GM23338 (cell line): Measurements from ENCODE around the gene IZUMO2. TPM values are rescaled to one million over a fixed set of nuclear protein-coding genes. Genes with fewer than 3 reads are reported as not detected.

Experiments used
- ATAC-seq: fragments of 200-7000 bp; cut with Tn5 transposase; 3 replicates; pipeline ENCODE4 v1.9.1; 2020
- DNase-seq: peaks from one replicate; pipeline ENCODE4 v3.0.0-alpha.2; 2015; ENCODE audit warnings: low spot score
- H2AFZ ChIP-seq: fragments of 200-600 bp; sonication (generic); 2 replicates; pipeline ENCODE4 v1.8.0; 2016; ENCODE audit warnings: antibody characterized with exemption, mild to moderate bottlenecking, moderate library complexity
- H3F3A ChIP-seq: fragments of 200-600 bp; sonication (generic); replicated peaks from 2 replicates; pipeline ENCODE4 v1.8.0; 2017; ENCODE audit warnings: antibody characterized with exemption, mixed run types, low read depth
- H3K27ac ChIP-seq: fragments of 200-600 bp; sonication (generic); 2 replicates; pipeline ENCODE4 v1.6.1; 2016; ENCODE audit warnings: low read depth
- H3K27me3 ChIP-seq: fragments of 200-600 bp; sonication (generic); 2 replicates; pipeline ENCODE4 v1.8.0; 2016; ENCODE audit warnings: mild to moderate bottlenecking, mixed run types, moderate library complexity; ENCODE audit not compliant: insufficient read depth
- H3K36me3 ChIP-seq: fragments of 200-600 bp; sonication (generic); 2 replicates; pipeline ENCODE4 v1.8.0; 2016; ENCODE audit warnings: mild to moderate bottlenecking; ENCODE audit not compliant: insufficient read depth
- H3K4me1 ChIP-seq: fragments of 200-600 bp; sonication (generic); 2 replicates; pipeline ENCODE4 v1.8.0; 2016; ENCODE audit warnings: mild to moderate bottlenecking, moderate library complexity; ENCODE audit not compliant: insufficient read depth
- H3K4me2 ChIP-seq: fragments of 200-600 bp; sonication (generic); 2 replicates; pipeline ENCODE4 v1.7.1; 2017; ENCODE audit warnings: mixed run types
- H3K4me3 ChIP-seq: fragments of 200-600 bp; sonication (generic); 2 replicates; pipeline ENCODE4 v1.6.1; 2016; ENCODE audit warnings: mixed run types
- H3K79me2 ChIP-seq: fragments of 200-600 bp; sonication (generic); replicated peaks from 2 replicates; pipeline ENCODE4 v1.8.0; 2017; ENCODE audit warnings: mild to moderate bottlenecking; ENCODE audit not compliant: insufficient read depth
- H3K9me2 ChIP-seq: fragments of 200-600 bp; sonication (generic); 2 replicates; pipeline ENCODE4 v1.8.0; 2017; ENCODE audit not compliant: insufficient read depth
- H4K20me1 ChIP-seq: fragments of 200-600 bp; sonication (generic); replicated peaks from 2 replicates; pipeline ENCODE4 v1.8.0; 2017; ENCODE audit warnings: mild to moderate bottlenecking; ENCODE audit not compliant: insufficient read depth
- H3K27ac Mint-ChIP-seq: 2 replicates; pipeline ENCODE4 v1.8.0; 2020; ENCODE audit warnings: inconsistent platforms, mild to moderate bottlenecking, moderate library complexity, mixed read lengths
- H3K27me3 Mint-ChIP-seq: 3 replicates; pipeline ENCODE4 v1.8.0; 2022; ENCODE audit warnings: low read depth, mild to moderate bottlenecking, moderate library complexity, mixed read lengths, inconsistent platforms; ENCODE audit not compliant: insufficient read depth, poor library complexity
- H3K36me3 Mint-ChIP-seq: 3 replicates; pipeline ENCODE4 v1.8.0; 2021; ENCODE audit warnings: low read depth, mild to moderate bottlenecking, inconsistent platforms, moderate library complexity, mixed read lengths
- H3K4me1 Mint-ChIP-seq: 3 replicates; pipeline ENCODE4 v1.8.0; 2020; ENCODE audit warnings: mild to moderate bottlenecking, inconsistent platforms, mixed read lengths
- H3K4me3 Mint-ChIP-seq: 3 replicates; pipeline ENCODE4 v1.8.0; 2021; ENCODE audit warnings: moderate library complexity, mild to moderate bottlenecking, inconsistent platforms, mixed read lengths
- H3K9me3 Mint-ChIP-seq: 3 replicates; pipeline ENCODE4 v1.8.0; 2020; ENCODE audit warnings: moderate library complexity, mild to moderate bottlenecking, inconsistent platforms, mixed read lengths
- CTCF ChIP-seq, 2 experiments: fragments of 200-600 bp in 1 of 2; sonication (generic) in 1 of 2; conservative IDR thresholded peaks; 2 replicates each; pipeline versions ENCODE4 v1.5.1 to v1.6.1; 2016 to 2017; ENCODE audit warnings: antibody characterized with exemption in 2 of 2, low read depth in 2 of 2, mild to moderate bottlenecking in 2 of 2, moderate library complexity in 1 of 2
- EZH2phosphoT487 ChIP-seq: fragments of 200-600 bp; sonication (generic); IDR thresholded peaks from one replicate; pipeline ENCODE4 v1.8.1; 2018; ENCODE audit warnings: antibody characterized with exemption; ENCODE audit not compliant: unreplicated experiment
- ZNF114 ChIP-seq: fragments of 250-450 bp; sonication (Bioruptor Pico); IDR thresholded peaks from 2 replicates; pipeline ENCODE4 v1.5.0; 2020; ENCODE audit warnings: mild to moderate bottlenecking, moderate library complexity
- ZNF462 ChIP-seq: fragments of 250-450 bp; sonication (Bioruptor Pico); IDR thresholded peaks from 2 replicates; pipeline ENCODE4 v1.5.0; 2020; ENCODE audit warnings: mild to moderate bottlenecking, moderate library complexity
- polyA plus RNA-seq: library from polyadenylated mRNA; unstranded; fragments of >200 nt; fragmentation: Nextera tagmentation; extraction: Ambion mirVana; gene quantifications from 2 replicates; pipeline ENCODE4 v1.2.1, GENCODE V29; 2016
- total RNA-seq: library from RNA; depleted of rRNA; stranded (reverse); fragments of >200 nt; shearing (Covaris generic); gene quantifications from 2 replicates; pipeline ENCODE4 v1.2.3, GENCODE V29; 2014

Gene IZUMO2
- total and polyA plus RNA-seq, 2 experiments from 2014 or later = 3.1 to 5.0 TPM

- ATAC-seq (no peak), DNase-seq (no peak)
- no peak for TF ChIP-seq ZNF462
- TF ChIP-seq EZH2phosphoT487 = no peak
- TF ChIP-seq CTCF (conservative IDR thresholded peaks at IDR 0.05; ENCODE audit: low read depth in 2 of 2) = no peak
- no peak for TF ChIP-seq ZNF114
Measured at GRCh38 chr19:50181121-50181520, 18.0 kb upstream of the IZUMO2 start.

More at GRCh38 chr19:50181121-50181520, 18.0 kb upstream of the IZUMO2 start:
- Mint-ChIP-seq H3K27ac (no peak overlapping the region), H3K27me3 (no peaks in the 10 kb centered on the region), H3K4me3 (no peak overlapping the region), H3K9me3 (peaks cover 91% of the 10 kb centered on the region), H3K4me1 (no peaks in the 10 kb centered on the region), H3K36me3 (peaks cover 34% of the 10 kb centered on the region; the same call in 2 of the 3 replicates)
- H3K4me3 ChIP-seq = no peak overlapping the region
- no peaks in the 10 kb centered on the region for H3K79me2 ChIP-seq
- no peak overlapping the region for H3K27ac ChIP-seq
- no peak overlapping the region for H3K4me2 ChIP-seq
- no peaks in the 10 kb centered on the region for H3K9me2 ChIP-seq
- no peak overlapping the region for H2AFZ ChIP-seq
- H3K27me3 ChIP-seq = no peaks in the 10 kb centered on the region
- H3F3A ChIP-seq = no peaks in the 10 kb centered on the region
- H4K20me1 ChIP-seq = no peaks in the 10 kb centered on the region
- no peaks in the 10 kb centered on the region for H3K4me1 ChIP-seq
- H3K36me3 ChIP-seq = no peaks in the 10 kb centered on the region
